ENCODE data around the gene NUP210. TPM values are rescaled to one million over a fixed set of nuclear protein-coding genes. Genes with fewer than 3 reads are reported as not detected.
A peak's percentile ranks its signal among the peaks of the same experiment; 100 is the strongest.
"Not testable (repeated sequence)": the region's sequence is repeated elsewhere in the genome, so short reads cannot be mapped to it uniquely, and the experiment has no call there.

NUP210 gene
- polyA plus RNA-seq (2013, experiment 1 of 2; ENCODE audit: insufficient read length), result 0.43 TPM
- 0.12 TPM for polyA plus RNA-seq (2013, experiment 2 of 2; ENCODE audit: insufficient read length)

GRCh38 chr3:13420045-13420830, at the start of gene NUP210:
Gene NUP210, minus strand, starts transcription at chr3:13420322. Its CDS starts 96 bp downstream, at chr3:13420226.
- DNase-seq, result no peak

GRCh38 chr3:13466781-13467180, 46.7 kb upstream of the NUP210 start:
- DNase-seq, result no peak

GRCh38 chr3:13465236-13465873, 45.2 kb upstream of the NUP210 start:
- no peak for DNase-seq

- DNase-seq, result no peak
Observed at GRCh38 chr3:13463618-13464400, 43.7 kb upstream of the NUP210 start.

GRCh38 chr3:13462822-13463221, 42.7 kb upstream of the NUP210 start:
- no peak for DNase-seq

- DNase-seq, result no peak
Observed at GRCh38 chr3:13462125-13462629, 42.1 kb upstream of the NUP210 start.

- DNase-seq, result peak; percentile 51
Observed at GRCh38 chr3:13461169-13462124, 41.3 kb upstream of the NUP210 start.

GRCh38 chr3:13460341-13460736, 40.2 kb upstream of the NUP210 start:
- no peak for DNase-seq

- DNase-seq, result no peak
Observed at GRCh38 chr3:13459605-13460340, 39.7 kb upstream of the NUP210 start.

- no peak for DNase-seq
Observed at GRCh38 chr3:13457593-13457992, 37.5 kb upstream of the NUP210 start.

GRCh38 chr3:13455644-13456043, 35.5 kb upstream of the NUP210 start:
- no peak for DNase-seq

GRCh38 chr3:13452490-13453335, 32.6 kb upstream of the NUP210 start:
- DNase-seq, result peak; percentile 69

GRCh38 chr3:13451301-13451673, 31.2 kb upstream of the NUP210 start:
- no peak for DNase-seq

GRCh38 chr3:13442882-13443281, 22.8 kb upstream of the NUP210 start:
- not testable (repeated sequence) for DNase-seq

- no peak for DNase-seq
Observed at GRCh38 chr3:13440204-13440817, 20.2 kb upstream of the NUP210 start.

- not testable (repeated sequence) for DNase-seq
Observed at GRCh38 chr3:13436213-13436612, 16.1 kb upstream of the NUP210 start.

GRCh38 chr3:13433912-13434311, 13.8 kb upstream of the NUP210 start:
- no peak for DNase-seq

GRCh38 chr3:13432093-13432492, 12.0 kb upstream of the NUP210 start:
- DNase-seq, result no peak

- DNase-seq, result peak; percentile 8
Observed at GRCh38 chr3:13430411-13430875, 10.3 kb upstream of the NUP210 start.

Measured in fibroblast of skin of back (primary cell).